Panc1 (cell line): ENCODE measurements around the gene WASL.

Experiments
- POLR2AphosphoS5 ChIP-seq: IDR thresholded peaks from 2 replicates; pipeline ENCODE4 v1.6.1; 2012; ENCODE audit warnings: mild to moderate bottlenecking, low read depth, low read length, moderate library complexity
- TCF7L2 ChIP-seq: IDR thresholded peaks from 2 replicates; pipeline ENCODE4 v1.6.1; 2011; ENCODE audit warnings: mild to moderate bottlenecking, low read depth, low read length, inconsistent platforms
- TF ChIP-seq, protein P1 (sequence below): fragments of 450-650 bp; IDR thresholded peaks from 2 replicates; pipeline ENCODE4 v1.5.1; 2017; ENCODE audit warnings: mild to moderate bottlenecking
- TF ChIP-seq, protein P2 (sequence below), 2 experiments: IDR thresholded peaks; 2 replicates each; pipeline ENCODE4 v1.6.1; 2011 to 2012; ENCODE audit warnings: low read depth in 2 of 2, control low read depth in 1 of 2, low read length in 1 of 2, mild to moderate bottlenecking in 1 of 2, moderate library complexity in 1 of 2; ENCODE audit not compliant: insufficient read depth in 1 of 2

GRCh38 chr7:123749537-123749857, 694 bp upstream of the WASL start:
- TF ChIP-seq, protein P1, sequence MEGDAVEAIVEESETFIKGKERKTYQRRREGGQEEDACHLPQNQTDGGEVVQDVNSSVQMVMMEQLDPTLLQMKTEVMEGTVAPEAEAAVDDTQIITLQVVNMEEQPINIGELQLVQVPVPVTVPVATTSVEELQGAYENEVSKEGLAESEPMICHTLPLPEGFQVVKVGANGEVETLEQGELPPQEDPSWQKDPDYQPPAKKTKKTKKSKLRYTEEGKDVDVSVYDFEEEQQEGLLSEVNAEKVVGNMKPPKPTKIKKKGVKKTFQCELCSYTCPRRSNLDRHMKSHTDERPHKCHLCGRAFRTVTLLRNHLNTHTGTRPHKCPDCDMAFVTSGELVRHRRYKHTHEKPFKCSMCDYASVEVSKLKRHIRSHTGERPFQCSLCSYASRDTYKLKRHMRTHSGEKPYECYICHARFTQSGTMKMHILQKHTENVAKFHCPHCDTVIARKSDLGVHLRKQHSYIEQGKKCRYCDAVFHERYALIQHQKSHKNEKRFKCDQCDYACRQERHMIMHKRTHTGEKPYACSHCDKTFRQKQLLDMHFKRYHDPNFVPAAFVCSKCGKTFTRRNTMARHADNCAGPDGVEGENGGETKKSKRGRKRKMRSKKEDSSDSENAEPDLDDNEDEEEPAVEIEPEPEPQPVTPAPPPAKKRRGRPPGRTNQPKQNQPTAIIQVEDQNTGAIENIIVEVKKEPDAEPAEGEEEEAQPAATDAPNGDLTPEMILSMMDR: no peak
- TF ChIP-seq POLR2AphosphoS5 (no peak), TCF7L2 (no peak)
- TF ChIP-seq, protein P2, sequence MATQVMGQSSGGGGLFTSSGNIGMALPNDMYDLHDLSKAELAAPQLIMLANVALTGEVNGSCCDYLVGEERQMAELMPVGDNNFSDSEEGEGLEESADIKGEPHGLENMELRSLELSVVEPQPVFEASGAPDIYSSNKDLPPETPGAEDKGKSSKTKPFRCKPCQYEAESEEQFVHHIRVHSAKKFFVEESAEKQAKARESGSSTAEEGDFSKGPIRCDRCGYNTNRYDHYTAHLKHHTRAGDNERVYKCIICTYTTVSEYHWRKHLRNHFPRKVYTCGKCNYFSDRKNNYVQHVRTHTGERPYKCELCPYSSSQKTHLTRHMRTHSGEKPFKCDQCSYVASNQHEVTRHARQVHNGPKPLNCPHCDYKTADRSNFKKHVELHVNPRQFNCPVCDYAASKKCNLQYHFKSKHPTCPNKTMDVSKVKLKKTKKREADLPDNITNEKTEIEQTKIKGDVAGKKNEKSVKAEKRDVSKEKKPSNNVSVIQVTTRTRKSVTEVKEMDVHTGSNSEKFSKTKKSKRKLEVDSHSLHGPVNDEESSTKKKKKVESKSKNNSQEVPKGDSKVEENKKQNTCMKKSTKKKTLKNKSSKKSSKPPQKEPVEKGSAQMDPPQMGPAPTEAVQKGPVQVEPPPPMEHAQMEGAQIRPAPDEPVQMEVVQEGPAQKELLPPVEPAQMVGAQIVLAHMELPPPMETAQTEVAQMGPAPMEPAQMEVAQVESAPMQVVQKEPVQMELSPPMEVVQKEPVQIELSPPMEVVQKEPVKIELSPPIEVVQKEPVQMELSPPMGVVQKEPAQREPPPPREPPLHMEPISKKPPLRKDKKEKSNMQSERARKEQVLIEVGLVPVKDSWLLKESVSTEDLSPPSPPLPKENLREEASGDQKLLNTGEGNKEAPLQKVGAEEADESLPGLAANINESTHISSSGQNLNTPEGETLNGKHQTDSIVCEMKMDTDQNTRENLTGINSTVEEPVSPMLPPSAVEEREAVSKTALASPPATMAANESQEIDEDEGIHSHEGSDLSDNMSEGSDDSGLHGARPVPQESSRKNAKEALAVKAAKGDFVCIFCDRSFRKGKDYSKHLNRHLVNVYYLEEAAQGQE (IDR thresholded peaks at IDR 0.05; ENCODE audit: insufficient read depth in 1 of 2, low read depth in 2 of 2, low read length in 1 of 2): no peak
